SH-SY5Y (cell line): ENCODE measurements around the gene CLDN1.

ENCODE experiments used
- GATA2 ChIP-seq: IDR thresholded peaks from 2 replicates; pipeline ENCODE4 v1.6.1; 2011; ENCODE audit warnings: mild to moderate bottlenecking, low read depth, low read length
- GATA3 ChIP-seq: IDR thresholded peaks from 2 replicates; pipeline ENCODE4 v1.6.1; 2011; ENCODE audit warnings: low read depth, mild to moderate bottlenecking, low read length, moderate library complexity

CLDN1 gene

DNA sequence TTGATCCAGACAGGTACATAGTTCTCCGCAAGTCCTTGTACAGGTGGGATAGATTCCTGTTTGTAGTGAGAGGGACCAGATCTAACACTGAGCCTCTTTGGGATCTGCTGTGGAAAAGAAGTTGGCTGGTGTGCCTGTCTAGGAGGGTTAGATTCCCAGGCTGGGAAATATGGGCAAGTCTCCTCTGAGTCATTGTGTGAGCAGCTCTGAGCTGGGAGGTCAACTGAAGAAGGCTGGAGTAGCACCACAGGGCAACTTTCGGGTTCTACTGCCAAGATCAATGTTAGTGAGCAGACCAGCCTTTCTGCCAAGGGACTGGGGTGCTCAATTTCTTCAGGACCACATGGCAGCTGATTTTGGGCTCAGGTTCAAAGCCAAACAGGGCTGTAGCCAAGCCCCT, 33.4 kb downstream of the CLDN1 start:
- TF ChIP-seq GATA3 (no peak), GATA2 (no peak)

- no peak for TF ChIP-seq GATA3
These were observed 36.2 kb downstream of the CLDN1 start for GRCh38 chr3:190286014-190286413.

DNA sequence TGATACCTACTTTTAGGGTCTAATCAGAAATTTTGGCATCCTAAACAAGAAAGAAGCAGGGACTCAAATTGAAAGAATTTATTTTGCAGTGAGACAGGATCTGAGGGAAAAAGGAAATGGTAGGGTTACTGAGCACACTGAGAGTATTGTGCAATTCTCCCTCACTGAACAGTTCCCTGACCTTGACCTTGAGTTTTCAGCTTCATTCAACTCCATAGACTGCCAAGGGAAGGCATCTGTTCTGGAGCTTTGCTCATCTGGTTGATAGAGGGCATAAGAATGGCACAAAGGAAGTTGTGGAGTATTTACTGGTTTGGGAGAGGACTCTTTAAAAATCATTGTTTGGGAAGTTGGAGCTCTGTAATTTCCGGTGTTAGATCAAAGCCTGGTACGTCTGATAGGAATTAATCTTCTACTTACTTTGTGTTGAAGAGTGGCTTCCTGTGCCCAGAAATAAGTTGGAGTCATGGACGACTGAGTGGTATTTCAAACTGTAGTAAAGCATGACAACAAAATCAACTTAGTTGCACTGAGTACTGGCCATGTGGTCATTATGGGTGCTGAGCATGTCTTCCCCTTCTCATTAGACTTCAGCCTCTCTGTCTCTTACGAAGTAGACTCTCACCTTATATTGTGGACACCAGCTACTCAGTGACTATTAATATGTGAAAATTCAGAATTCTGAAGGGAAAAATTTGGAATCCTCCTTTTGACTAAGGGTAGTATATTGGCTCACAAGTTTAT, 40.8 kb downstream of the CLDN1 start:
- TF ChIP-seq GATA3 (no peak), GATA2 (no peak)

- no peak for TF ChIP-seq GATA3
- no peak for TF ChIP-seq GATA2
These were observed 42.6 kb downstream of the CLDN1 start for GRCh38 chr3:190279690-190280089.

DNA sequence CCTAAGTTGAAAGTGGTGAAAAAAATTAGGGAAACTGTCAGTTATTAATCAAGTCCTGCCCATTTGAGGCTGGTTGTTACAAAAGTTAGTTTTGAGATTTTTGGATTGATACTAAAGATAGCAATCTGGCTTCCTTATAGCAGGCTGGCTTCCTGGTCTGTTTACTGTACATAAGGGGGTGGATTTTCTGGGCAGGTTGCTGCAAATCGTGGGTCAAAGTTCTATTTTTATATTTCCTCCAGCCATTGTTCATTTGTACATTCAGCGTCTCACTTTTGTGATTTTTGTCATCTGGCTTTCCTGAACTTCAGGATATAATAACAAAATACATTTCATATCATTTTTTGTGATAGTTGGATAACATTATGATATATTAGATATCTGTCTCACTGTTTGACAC, 49.5 kb downstream of the CLDN1 start:
- TF ChIP-seq GATA2 (no peak), GATA3 (no peak)

- no peak for TF ChIP-seq GATA2
- no peak for TF ChIP-seq GATA3
These were observed 53.1 kb downstream of the CLDN1 start for GRCh38 chr3:190269101-190269500.

DNA sequence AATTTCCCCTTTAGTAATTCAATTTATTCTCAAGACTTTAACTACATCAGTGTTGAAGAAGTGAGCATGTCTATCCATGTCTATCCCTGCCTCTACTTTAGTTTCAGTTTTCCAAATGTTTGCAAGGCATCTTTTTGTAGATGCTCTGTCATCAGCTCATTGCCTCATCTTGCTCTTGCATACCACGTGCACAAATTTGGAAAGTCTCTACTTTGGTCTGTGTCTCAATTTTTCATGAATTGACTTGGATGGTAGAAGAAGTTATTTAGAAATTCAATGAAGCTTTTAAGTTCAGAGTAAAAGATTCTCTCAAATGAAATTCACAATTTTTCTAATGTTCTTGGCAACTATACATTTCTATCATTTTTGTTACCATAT, 55.3 kb downstream of the CLDN1 start:
- no peak for TF ChIP-seq GATA3
- TF ChIP-seq GATA2 = no peak

DNA sequence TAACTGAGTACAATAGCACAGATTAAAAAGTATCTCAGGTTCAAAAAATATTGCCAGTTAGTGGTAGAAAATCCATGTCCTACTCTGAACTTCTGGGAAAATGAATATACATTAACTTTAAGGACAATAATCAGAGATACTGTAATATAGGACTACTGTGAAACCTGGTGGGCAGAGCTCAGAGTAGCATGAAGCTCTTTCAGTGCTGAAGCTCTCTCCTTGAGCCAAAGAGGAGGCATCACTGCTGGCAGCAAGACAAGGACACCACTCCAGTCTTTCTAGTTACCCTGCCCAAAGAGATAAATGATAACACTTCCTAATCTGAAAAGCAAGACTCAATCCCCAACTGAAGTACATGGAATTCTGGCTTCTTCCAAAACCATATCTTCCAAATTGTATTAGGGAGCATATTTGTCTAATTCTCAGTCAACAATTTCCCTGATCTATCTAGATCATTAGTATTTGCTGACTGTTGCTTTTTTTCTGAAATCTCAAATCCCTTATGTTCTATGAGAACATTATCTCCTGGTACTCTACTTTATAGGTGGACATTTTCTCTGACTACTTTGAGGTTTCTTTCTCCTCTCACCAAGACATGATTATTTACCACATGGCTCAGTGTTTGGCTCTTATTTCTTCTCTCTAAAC, 55.9 kb downstream of the CLDN1 start:
- TF ChIP-seq GATA3 (no peak), GATA2 (no peak)

GRCh38 chr3:190265796-190266195, 56.5 kb downstream of the CLDN1 start:
- TF ChIP-seq GATA3 (no peak), GATA2 (no peak)

DNA sequence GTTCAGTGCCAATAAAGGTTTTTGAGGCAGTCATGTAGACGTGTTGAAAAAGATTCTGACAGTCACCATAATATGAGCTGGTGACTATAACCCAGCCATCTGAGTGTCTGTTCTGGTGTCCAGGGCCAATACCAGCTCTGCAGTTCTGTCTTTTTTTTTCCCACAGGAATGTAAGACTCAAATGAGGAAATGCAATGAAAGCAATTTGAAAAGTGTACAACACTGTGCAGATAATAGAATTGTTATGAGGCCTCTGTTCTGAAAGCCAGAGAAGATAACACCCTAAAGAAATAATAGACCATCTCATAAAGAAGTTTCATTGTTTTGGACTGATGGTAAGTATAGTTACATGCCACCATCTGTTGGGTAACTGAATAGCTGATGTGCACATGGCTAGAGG, 57.1 kb downstream of the CLDN1 start:
- TF ChIP-seq GATA2 (no peak), GATA3 (no peak)

- TF ChIP-seq GATA3 (no peak), GATA2 (no peak)
These were observed 60.5 kb downstream of the CLDN1 start for GRCh38 chr3:190261740-190262139.

- TF ChIP-seq GATA2 = no peak
- TF ChIP-seq GATA3 = no peak
These were observed 61.2 kb downstream of the CLDN1 start for GRCh38 chr3:190261015-190261414.

DNA sequence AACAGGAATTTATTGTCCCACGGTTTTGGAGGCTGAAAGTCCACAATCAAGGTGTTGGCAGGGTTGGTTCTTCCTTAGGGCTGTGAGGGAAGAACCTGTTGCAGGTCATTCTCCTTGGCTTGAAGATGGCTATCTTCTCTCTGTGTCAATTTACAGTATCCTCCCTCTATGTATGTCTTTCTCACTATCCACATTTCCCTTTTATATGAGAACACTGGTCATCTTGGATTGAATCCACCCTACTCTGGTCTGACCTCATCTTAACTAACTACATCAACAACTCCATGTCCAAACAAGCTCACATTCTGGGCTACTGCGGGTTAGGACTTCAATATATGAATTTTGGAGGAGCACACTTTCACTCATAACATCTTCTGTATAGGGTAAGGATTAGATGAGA, 61.9 kb downstream of the CLDN1 start:
- TF ChIP-seq GATA2 (no peak), GATA3 (no peak)

DNA sequence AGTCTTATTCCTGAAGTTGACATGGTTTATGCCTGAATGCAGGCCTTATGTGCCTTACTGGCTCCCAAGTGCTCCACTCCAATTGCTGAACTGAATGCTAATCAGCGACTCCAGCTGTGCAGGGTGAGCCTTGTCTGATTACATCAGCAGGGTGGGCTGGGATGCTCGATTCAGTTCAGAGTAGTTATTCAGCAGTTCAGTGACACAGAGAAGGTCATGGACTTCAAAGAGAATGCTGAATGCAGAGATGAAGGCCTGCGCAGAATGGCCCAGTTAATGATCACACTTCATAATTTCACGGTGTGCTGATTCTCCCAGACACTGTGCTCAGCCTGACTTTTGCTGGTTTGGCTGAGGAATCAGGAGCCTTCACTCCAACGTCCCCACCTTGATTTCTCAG, 63.6 kb downstream of the CLDN1 start:
- TF ChIP-seq GATA2 = no peak
- TF ChIP-seq GATA3 = no peak
